ENCODE results near the gene TACC2. TPM values are rescaled to one million over a fixed set of nuclear protein-coding genes. Genes with fewer than 3 reads are reported as not detected.

Gene TACC2
- total RNA-seq, 4 donors from 2014 or later, result 191 to 400 (median 261) TPM

DNA sequence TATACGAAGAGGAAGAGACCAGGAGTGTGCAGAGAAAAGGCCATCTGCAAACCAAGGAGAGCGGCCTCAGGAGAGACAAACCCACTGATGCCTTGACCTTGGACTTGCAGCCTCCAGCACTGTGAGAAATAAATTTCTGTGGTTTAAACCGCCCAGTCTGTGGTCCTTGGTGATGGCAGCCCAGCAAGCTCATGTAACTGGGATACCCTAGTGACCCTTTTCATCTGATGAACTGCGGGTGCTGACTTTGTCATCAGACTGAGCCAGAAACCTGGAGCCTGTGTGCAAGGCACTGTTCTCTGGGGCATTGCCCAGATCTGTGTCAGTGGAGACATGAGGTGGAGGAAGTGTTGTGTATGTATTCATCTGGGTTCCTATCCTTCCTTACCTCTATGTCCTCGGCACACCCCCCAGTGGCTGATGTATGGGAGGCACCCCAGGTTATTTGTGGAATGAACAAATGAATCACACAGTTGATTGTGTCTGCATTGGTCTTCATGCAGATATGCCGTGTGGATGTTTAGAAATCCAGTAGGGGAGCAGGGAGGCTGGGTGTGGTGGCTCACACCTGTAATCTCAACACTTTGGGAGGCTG lies 217.6 kb downstream of the TACC2 start:
- TF ChIP-seq, protein P1, sequence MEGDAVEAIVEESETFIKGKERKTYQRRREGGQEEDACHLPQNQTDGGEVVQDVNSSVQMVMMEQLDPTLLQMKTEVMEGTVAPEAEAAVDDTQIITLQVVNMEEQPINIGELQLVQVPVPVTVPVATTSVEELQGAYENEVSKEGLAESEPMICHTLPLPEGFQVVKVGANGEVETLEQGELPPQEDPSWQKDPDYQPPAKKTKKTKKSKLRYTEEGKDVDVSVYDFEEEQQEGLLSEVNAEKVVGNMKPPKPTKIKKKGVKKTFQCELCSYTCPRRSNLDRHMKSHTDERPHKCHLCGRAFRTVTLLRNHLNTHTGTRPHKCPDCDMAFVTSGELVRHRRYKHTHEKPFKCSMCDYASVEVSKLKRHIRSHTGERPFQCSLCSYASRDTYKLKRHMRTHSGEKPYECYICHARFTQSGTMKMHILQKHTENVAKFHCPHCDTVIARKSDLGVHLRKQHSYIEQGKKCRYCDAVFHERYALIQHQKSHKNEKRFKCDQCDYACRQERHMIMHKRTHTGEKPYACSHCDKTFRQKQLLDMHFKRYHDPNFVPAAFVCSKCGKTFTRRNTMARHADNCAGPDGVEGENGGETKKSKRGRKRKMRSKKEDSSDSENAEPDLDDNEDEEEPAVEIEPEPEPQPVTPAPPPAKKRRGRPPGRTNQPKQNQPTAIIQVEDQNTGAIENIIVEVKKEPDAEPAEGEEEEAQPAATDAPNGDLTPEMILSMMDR (IDR thresholded peaks at IDR 0.05), result no peak
- TF ChIP-seq POLR2A (IDR thresholded peaks at IDR 0.05), result no peak
- 92 to 96% methylated on average over 6 of the region's 6 CpGs for WGBS, 2 donors
- no peak for DNase-seq (ENCODE audit: low spot score in 2 of 2)
- intact Hi-C loops (cut with DNase I; ENCODE audit: low total_unique reads), result no loop called here
- no peak overlapping the region for H3K4me3 ChIP-seq (ENCODE audit: low read depth, poor library complexity, severe bottlenecking)

GRCh38 chr10:122207163-122207562 lies 218.2 kb downstream of the TACC2 start:
- TF ChIP-seq, protein P1 (IDR thresholded peaks at IDR 0.05), result no peak
- no peak for TF ChIP-seq POLR2A (IDR thresholded peaks at IDR 0.05)
- no peak overlapping the region for H3K4me3 ChIP-seq (ENCODE audit: low read depth, poor library complexity, severe bottlenecking)
- 96 to 99% methylated on average over 6 of the region's 6 CpGs for WGBS, 2 donors
- no peak for DNase-seq (ENCODE audit: low spot score in 2 of 2)
- intact Hi-C loops (cut with DNase I; ENCODE audit: low total_unique reads), result no loop called here

- intact Hi-C loops (cut with DNase I; ENCODE audit: low total_unique reads), result no loop called here
- H3K4me3 ChIP-seq (ENCODE audit: low read depth, poor library complexity, severe bottlenecking), result no peak overlapping the region
- DNase-seq (ENCODE audit: low spot score in 2 of 2), result no peak
- TF ChIP-seq POLR2A (IDR thresholded peaks at IDR 0.05), result no peak
- TF ChIP-seq, protein P1 (IDR thresholded peaks at IDR 0.05), result no peak
- WGBS, 2 donors, result 76 to 83% methylated on average over 8 of the region's 8 CpGs
Measured at GRCh38 chr10:122207596-122207995, 218.6 kb downstream of the TACC2 start.

- no peak overlapping the region for H3K4me3 ChIP-seq (ENCODE audit: low read depth, poor library complexity, severe bottlenecking)
- intact Hi-C loops (cut with DNase I; ENCODE audit: low total_unique reads), result no loop called here
- TF ChIP-seq, protein P1 (IDR thresholded peaks at IDR 0.05), result no peak
- no peak for TF ChIP-seq POLR2A (IDR thresholded peaks at IDR 0.05)
- 74 to 77% methylated on average over 14 of the region's 14 CpGs for WGBS, 2 donors
- DNase-seq (ENCODE audit: low spot score in 2 of 2), result no peak
Measured at GRCh38 chr10:122208571-122209430, 219.8 kb downstream of the TACC2 start.

DNA sequence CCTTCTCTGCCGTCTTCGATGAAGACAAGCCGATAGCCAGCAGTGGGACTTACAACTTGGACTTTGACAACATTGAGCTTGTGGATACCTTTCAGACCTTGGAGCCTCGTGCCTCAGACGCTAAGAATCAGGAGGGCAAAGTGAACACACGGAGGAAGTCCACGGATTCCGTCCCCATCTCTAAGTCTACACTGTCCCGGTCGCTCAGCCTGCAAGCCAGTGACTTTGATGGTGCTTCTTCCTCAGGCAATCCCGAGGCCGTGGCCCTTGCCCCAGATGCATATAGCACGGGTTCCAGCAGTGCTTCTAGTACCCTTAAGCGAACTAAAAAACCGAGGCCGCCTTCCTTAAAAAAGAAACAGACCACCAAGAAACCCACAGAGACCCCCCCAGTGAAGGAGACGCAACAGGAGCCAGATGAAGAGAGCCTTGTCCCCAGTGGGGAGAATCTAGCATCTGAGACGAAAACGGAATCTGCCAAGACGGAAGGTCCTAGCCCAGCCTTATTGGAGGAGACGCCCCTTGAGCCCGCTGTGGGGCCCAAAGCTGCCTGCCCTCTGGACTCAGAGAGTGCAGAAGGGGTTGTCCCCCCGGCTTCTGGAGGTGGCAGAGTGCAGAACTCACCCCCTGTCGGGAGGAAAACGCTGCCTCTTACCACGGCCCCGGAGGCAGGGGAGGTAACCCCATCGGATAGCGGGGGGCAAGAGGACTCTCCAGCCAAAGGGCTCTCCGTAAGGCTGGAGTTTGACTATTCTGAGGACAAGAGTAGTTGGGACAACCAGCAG lies 221.7 kb downstream of the TACC2 start:
- intact Hi-C loops (cut with DNase I; ENCODE audit: low total_unique reads), result no loop called here
- WGBS, 2 donors, result 94 to 95% methylated on average over 30 of the region's 30 CpGs
- no peak overlapping the region for H3K4me3 ChIP-seq (ENCODE audit: low read depth, poor library complexity, severe bottlenecking)
- no peak for DNase-seq (ENCODE audit: low spot score in 2 of 2)
- TF ChIP-seq, protein P1 (IDR thresholded peaks at IDR 0.05), result no peak
- TF ChIP-seq POLR2A (IDR thresholded peaks at IDR 0.05), result no peak

Data from lower leg skin (tissue), 4 donors.